COR-L47 (cell line): ENCODE results near the gene SMIM30.
"Not testable (repeated sequence)": the region's sequence is repeated elsewhere in the genome, so short reads cannot be mapped to it uniquely, and the experiment has no call there.

Source experiments
- DNase-seq: peaks from one replicate; lab custom pipeline; 2025; lab: John Stamatoyannopoulos, UW

SMIM30 gene, protein sequence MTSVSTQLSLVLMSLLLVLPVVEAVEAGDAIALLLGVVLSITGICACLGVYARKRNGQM

DNA sequence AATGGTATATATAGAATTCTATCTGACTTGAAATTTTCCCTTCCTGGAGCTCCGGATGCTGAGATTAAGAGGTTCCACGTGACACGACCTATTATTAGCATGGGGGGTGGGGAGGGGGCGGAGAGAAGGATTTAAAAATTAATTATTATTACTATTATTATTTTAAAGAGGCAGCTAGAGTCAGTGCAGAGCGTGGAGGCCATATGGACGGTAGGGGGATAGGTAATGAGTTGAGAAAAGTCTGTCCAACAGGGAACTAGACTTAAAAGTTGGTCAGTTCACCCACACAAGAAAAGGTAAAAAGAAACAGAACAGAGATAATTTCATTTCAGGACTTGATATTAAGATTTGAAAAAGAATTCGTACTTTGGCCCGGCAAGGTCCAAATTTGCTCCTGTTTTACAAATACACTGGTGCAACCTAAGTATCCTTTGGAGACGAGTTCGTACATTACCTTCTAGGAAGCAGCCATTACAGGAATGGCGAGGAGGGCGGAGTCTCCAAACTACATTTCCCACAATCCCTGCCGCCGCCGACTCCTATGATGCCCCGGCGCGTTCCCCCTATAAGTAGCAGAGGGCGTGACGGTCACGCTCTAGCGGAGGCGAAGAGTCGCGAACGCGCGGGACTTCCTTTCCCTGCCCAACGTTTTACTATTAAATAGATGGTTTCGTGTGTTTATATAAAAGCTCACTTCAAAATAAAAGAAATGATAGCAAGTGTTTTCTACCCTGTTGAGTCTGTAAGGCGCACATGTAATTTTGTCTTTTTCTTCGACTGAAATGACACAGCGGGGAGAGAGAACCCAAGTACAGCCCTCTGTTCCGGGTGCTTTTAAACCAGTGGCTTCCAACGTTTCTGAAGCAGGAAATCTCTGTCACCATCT is at the start of gene SMIM30:
Gene SMIM30 (minus strand): TSS at position 481 of the 886 bp plus-strand sequence. CDS start 976 bp downstream, outside the sequence.
- DNase-seq: peak; percentile 90

DNA sequence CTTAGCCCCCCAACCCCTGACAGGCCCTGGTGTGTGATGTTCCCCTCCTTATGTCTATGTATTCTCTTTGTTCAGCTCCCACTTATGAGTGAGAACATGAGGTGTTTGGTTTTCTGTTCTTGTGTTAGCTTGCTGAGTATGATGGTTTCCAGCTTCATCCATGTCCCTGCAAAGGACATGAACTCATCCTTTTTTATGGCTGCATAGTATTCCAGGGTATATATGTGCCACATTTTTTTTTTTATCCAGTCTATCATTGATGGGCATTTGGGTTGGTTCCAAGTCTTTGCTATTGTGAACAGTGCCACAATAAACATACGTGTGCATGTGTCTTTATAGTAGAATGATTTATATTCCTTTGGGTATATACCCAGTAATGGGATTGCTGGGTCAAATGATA is 47.8 kb upstream of the SMIM30 start:
- not testable (repeated sequence) for DNase-seq

GRCh38 chr7:113161050-113161449 is 42.7 kb upstream of the SMIM30 start:
- DNase-seq: no peak

GRCh38 chr7:113159746-113160339 is 41.5 kb upstream of the SMIM30 start:
- peak; percentile 43 for DNase-seq

GRCh38 chr7:113158756-113159155 is 40.4 kb upstream of the SMIM30 start:
- no peak for DNase-seq

GRCh38 chr7:113154117-113154516 is 35.8 kb upstream of the SMIM30 start:
- no peak for DNase-seq

- no peak for DNase-seq
These were observed 26.5 kb upstream of the SMIM30 start for GRCh38 chr7:113144817-113145216.

DNA sequence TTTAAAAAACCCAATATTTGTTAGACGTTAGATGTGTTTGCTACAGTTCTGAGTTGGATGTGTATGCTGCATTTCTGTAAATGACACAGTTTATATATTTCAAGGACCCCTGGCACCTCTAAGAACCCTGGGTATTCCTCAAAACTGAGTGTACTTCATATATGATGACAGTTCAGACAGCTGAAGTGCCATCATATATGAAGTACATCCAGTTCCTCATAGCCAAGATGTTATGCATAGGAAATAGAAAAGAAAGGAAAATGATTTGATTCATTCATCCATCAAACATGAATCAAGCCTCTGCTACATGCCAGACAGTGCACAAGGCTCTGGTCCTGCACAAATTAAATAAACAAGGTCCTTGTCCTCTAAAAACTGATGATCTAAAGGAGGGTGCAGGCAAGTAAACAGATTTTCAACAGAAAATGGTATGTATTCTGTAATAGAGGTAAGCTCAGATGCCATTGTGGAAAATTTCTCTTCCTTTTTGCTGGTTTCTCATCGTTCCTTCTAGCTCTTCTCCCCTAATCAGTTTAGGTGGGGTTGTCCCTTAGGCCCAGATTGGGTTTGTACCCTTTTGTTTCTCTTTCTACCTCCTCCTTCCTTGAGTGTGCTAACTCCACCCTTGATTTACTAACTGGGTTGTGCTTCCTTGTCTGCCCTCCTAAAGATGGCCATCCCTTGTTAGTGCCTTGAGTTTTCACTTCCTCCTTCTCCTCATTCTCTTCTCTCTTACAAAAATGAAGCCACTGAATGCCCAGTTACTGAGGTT is 25.3 kb upstream of the SMIM30 start:
- DNase-seq: no peak

DNA sequence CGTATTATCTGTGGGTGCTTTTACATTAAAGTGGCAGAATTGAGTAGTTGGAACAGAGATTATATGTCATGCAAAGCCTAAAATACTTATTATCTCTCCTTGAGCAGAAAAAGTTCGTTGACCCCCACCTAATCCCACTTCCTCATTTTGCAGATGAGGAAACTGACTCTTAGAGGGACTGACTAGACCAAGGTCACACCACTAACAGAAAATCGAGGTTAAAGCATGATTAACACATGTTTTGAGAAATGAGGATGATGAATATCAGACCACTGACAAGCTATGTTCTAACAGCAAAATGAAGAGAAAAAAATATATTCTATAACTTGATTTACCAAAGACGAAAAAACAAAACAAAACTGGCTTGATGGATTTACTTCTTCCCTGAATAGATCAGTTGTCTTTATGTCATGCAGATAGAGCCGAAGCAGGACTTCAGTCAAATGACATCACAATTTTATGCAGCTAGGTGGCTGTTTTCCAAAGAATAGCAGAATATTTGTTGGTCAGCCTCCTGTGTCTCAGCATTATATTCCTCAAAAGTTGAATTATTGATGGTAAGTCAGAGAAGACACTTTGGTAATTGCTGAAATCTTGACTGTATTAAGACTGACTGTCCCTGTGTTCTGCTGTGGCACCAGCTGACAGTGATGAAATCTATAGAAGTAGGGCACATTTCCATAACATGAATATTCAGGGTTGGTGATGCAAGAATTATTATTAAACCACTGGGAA is 24.2 kb upstream of the SMIM30 start:
- no peak for DNase-seq

DNA sequence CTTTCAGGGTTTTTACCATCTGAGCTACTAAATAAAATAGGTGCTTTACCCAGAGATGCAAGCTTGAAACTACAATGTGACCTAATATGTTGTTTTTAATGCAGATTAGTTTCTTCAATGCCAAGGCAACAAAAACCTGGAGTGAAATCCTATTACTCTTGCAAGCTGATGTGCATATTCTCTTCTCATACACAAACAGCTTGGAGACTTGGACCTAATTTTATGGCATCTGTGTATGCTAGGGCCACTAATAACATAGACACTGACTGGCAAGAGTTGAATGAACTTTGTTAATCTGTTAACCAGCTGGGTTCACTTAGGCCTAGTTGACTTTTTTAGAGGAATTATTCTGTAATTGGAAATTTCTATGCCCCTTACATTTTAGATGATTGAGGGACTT is 23.4 kb upstream of the SMIM30 start:
- DNase-seq: no peak

DNA sequence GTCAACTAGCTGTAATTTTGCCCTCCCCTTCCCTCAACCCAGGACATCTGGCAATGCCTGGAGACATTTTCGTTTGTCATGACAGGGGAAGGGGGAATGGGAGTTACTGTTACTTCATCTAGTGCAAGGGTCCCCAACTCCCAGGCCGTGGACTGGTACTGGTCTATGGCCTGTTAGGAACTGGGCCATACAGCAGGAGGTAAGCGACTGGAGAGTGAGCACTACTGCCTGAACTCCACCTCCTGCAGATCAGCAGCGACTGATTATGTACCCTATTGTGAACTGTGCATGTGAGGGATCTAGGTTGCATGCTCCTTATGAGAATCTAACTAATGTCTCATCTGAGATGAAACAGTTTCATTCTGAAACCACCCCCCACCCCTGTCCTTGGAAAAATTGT is 22.6 kb upstream of the SMIM30 start:
- no peak for DNase-seq

DNA sequence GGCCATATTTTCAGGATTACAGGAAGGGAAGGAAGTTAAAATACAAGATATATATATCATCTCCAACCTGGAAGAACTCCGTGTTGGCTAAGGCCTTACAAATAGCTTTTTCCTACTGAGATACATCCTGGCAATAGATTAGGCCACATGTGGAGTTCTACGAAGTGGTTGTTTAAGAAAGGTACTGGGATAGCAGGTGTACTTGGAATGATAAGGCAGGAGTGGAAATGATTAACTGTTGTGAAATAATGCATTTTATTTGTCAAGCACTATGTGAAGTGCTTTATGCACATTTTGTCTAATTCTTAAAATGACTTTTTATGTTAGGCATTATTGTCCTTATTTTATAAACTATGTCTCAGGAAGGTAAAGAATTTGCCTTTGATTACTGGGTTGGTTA is 18.9 kb upstream of the SMIM30 start:
- DNase-seq: no peak

- DNase-seq: no peak
These were observed 15.7 kb upstream of the SMIM30 start for GRCh38 chr7:113134025-113134424.

DNA sequence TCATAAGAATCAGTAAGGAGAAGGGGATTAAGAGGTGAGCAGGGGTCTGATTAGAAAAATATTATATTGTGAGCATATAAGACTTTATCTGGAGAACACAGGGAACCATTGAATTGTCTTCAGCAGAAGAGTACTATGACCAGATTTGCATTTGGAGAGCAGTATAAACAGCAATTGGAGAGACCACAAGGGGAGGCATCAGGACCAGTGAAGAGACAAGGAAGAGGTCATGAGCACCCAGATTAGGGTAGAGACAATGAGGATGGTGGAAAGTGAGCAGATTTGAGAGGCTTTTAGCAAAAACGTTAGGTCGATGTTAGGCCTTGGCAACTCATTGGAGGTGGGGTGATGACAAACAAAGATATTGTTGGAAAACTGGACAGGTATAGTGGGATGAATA is 13.0 kb upstream of the SMIM30 start:
- no peak for DNase-seq

GRCh38 chr7:113128031-113128430 is 9.7 kb upstream of the SMIM30 start:
- DNase-seq: no peak

- DNase-seq: no peak
These were observed 7.4 kb upstream of the SMIM30 start for GRCh38 chr7:113125728-113126127.

GRCh38 chr7:113122744-113123143 is 4.4 kb upstream of the SMIM30 start:
- DNase-seq: no peak

DNA sequence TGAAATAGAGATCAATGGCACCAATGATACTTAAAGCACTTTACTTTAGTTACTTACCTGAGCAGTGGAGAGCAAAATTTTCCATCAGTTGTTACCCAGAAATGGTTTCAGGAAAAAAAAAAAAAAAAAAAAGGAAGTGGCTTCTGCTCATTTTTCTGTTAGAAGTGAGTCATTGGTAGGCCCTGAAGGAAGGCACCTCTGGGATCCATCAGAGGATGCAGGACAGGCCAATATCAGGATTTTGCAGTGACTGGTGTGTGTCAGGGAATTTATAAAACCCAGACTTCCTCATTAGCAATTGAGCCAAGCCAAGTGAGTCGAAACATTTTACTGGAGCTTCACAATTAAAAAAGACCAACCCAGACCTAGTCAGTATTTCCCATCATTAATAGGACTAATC is 2.3 kb upstream of the SMIM30 start:
- no peak for DNase-seq

DNA sequence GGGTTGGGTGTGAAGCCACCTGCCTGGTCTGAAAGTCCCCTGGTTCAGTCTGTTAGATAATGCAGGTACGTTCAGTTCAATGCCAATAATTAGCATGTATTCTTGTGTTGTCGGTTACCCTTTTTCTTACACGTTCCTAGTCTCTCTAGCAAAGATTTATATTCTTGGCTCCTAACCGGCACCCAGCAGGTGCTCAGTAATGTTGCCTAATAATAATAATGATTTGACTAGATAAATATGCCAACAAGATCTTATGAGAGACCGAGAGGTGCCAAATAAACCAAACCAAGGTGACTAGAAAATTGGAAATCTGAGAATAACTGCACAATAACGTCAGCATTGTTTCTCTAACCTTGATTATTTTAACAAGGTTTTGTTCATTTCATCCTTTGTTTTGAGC is 1.1 kb upstream of the SMIM30 start:
- DNase-seq: no peak

DNA sequence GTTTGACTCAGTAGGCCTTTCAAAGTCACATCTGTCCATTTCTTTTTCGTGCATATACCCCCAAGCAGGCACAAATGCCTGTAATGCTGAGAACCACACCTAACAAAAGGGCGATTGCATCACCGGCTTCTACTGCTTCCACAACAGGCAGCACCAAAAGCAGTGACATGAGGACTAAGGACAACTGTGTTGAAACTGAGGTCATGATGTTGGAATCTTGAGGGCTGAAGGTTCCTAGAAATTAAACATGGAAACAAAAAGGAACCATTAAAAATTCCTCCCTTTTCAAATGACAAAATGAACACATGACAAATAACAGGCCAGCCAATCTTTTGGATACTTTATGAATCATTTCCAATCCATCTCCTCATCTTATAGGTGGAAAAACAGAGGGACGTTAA is 980 bp downstream of the SMIM30 start:
- not testable (repeated sequence) for DNase-seq

- DNase-seq: no peak
These were observed 4.4 kb downstream of the SMIM30 start for GRCh38 chr7:113113912-113114311.

- DNase-seq: no peak
These were observed 8.6 kb downstream of the SMIM30 start for GRCh38 chr7:113109718-113110117.
